HG03469 (cell line): Measurements from ENCODE around the gene SLIT3.

ENCODE experiments used
- ATAC-seq: cut with Tn5 transposase; IDR thresholded peaks from one replicate; pipeline ENCODE4 v1.9.1; 2021; ENCODE audit warnings: mild to moderate bottlenecking, moderate library complexity, moderate number of reproducible peaks; ENCODE audit not compliant: unreplicated experiment

The SLIT3 gene

GRCh38 chr5:169272111-169272510, 28.8 kb downstream of the SLIT3 start:
- ATAC-seq = no peak

- ATAC-seq = no peak
These were observed 30.1 kb downstream of the SLIT3 start for GRCh38 chr5:169270827-169271226.

GRCh38 chr5:169268019-169268418, 32.9 kb downstream of the SLIT3 start:
- no peak for ATAC-seq

GRCh38 chr5:169265888-169266287, 35.1 kb downstream of the SLIT3 start:
- ATAC-seq = no peak

- ATAC-seq = no peak
These were observed 37.3 kb downstream of the SLIT3 start for GRCh38 chr5:169263591-169263990.

GRCh38 chr5:169260896-169261569, 39.9 kb downstream of the SLIT3 start:
- no peak for ATAC-seq

- no peak for ATAC-seq
These were observed 42.5 kb downstream of the SLIT3 start for GRCh38 chr5:169258372-169259000.

- no peak for ATAC-seq
These were observed 44.7 kb downstream of the SLIT3 start for GRCh38 chr5:169256191-169256590.

GRCh38 chr5:169253071-169253470, 47.9 kb downstream of the SLIT3 start:
- ATAC-seq = no peak

GRCh38 chr5:169251333-169252084, 49.4 kb downstream of the SLIT3 start:
- ATAC-seq = no peak

GRCh38 chr5:169250887-169251286, 50.1 kb downstream of the SLIT3 start:
- ATAC-seq = no peak

GRCh38 chr5:169248996-169249395, 51.9 kb downstream of the SLIT3 start:
- no peak for ATAC-seq

- no peak for ATAC-seq
These were observed 52.4 kb downstream of the SLIT3 start for GRCh38 chr5:169248550-169248949.

GRCh38 chr5:169244812-169245211, 56.1 kb downstream of the SLIT3 start:
- no peak for ATAC-seq

GRCh38 chr5:169243651-169244422, 57.1 kb downstream of the SLIT3 start:
- no peak for ATAC-seq

- ATAC-seq = no peak
These were observed 58.1 kb downstream of the SLIT3 start for GRCh38 chr5:169242849-169243186.

- ATAC-seq = no peak
These were observed 58.6 kb downstream of the SLIT3 start for GRCh38 chr5:169242175-169242848.

- ATAC-seq = no peak
These were observed 71.5 kb downstream of the SLIT3 start for GRCh38 chr5:169229342-169229892.

- no peak for ATAC-seq
These were observed 74.0 kb downstream of the SLIT3 start for GRCh38 chr5:169226895-169227294.

GRCh38 chr5:169225830-169226356, 75.0 kb downstream of the SLIT3 start:
- no peak for ATAC-seq
